ENCODE measurements around the gene PRDM8. TPM values are rescaled to one million over a fixed set of nuclear protein-coding genes. Genes with fewer than 3 reads are reported as not detected.

PRDM8 gene
- total and polyA plus RNA-seq, 5 donors = 0.63 to 1.3 (median 0.75) TPM

GRCh38 chr4:80184053-80184824, 13.1 kb upstream of the PRDM8 start:
- under 1% methylated on average over 46 of the region's 46 CpGs for WGBS
- H3K27ac ChIP-seq (ENCODE audit: low read length) = no peak overlapping the region
- DNase-seq (peak; percentile 89 to 96 (median 95)), ATAC-seq (peak; percentile 97 to 98)
- intact Hi-C loops (cut with DNase I) = loop anchor here in 1 of 4 donors (10.0 kb wide), 2 partner anchors 109 to 1229 kb away; partner anchors contain the start of gene ANTXR2
- no peaks in the 10 kb centered on the region for H3K9me3 ChIP-seq (ENCODE audit: control insufficient read depth, low read length)
- no peaks in the 10 kb centered on the region for H3K27me3 ChIP-seq (ENCODE audit: control insufficient read depth, insufficient read depth)
- H3K4me1 ChIP-seq (ENCODE audit: control insufficient read depth, insufficient read depth, low read length) = peaks cover 3% of the 10 kb centered on the region
- peak overlapping the region; percentile 49 for H3K4me3 ChIP-seq (ENCODE audit: low read length)

- Histone ChIP-seq H3K4me1 (ENCODE audit: control insufficient read depth, insufficient read depth, low read length) (peaks cover 3% of the 10 kb centered on the region), H3K4me3 (ENCODE audit: low read length) (peak overlapping the region; percentile 49), H3K9me3 (ENCODE audit: control insufficient read depth, low read length) (no peaks in the 10 kb centered on the region), H3K27me3 (ENCODE audit: control insufficient read depth, insufficient read depth) (no peaks in the 10 kb centered on the region), H3K27ac (ENCODE audit: low read length) (no peak overlapping the region)
- 4% methylated on average over 42 of the region's 42 CpGs for WGBS
- no peak for ATAC-seq
- peak in 2 of 3 donors; percentile 64 for DNase-seq
- intact Hi-C loops (cut with DNase I) = loop anchor here in 1 of 4 donors (10.0 kb wide), 2 partner anchors 110 to 1230 kb away; partner anchors contain the start of gene ANTXR2
These were observed 12.2 kb upstream of the PRDM8 start for GRCh38 chr4:80184825-80185756.

- Histone ChIP-seq H3K27me3 (ENCODE audit: control insufficient read depth, insufficient read depth) (no peaks in the 10 kb centered on the region), H3K4me1 (ENCODE audit: control insufficient read depth, insufficient read depth, low read length) (peaks cover 3% of the 10 kb centered on the region), H3K9me3 (ENCODE audit: control insufficient read depth, low read length) (no peaks in the 10 kb centered on the region), H3K4me3 (ENCODE audit: low read length) (peak overlapping the region; percentile 49), H3K27ac (ENCODE audit: low read length) (no peak overlapping the region)
- ATAC-seq (no peak), DNase-seq (peak in 2 of 3 donors; percentile 43 to 55)
- whole genome bisulfite sequencing = 11% methylated on average over 23 of the region's 23 CpGs
- intact Hi-C loops (cut with DNase I) = loop anchor here in 1 of 4 donors (10.0 kb wide), 2 partner anchors 111 to 1231 kb away; partner anchors contain the start of gene ANTXR2
These were observed 11.3 kb upstream of the PRDM8 start for GRCh38 chr4:80185787-80186548.

- intact Hi-C loops (cut with DNase I) = loop anchor here in 1 of 4 donors (10.0 kb wide), 2 partner anchors 112 to 1232 kb away; partner anchors contain the start of gene ANTXR2
- WGBS = 62% methylated on average over 5 of the region's 5 CpGs
- peaks cover 3% of the 10 kb centered on the region for H3K4me1 ChIP-seq (ENCODE audit: control insufficient read depth, insufficient read depth, low read length)
- no peaks in the 10 kb centered on the region for H3K9me3 ChIP-seq (ENCODE audit: control insufficient read depth, low read length)
- DNase-seq (no peak), ATAC-seq (no peak)
- no peak overlapping the region for H3K4me3 ChIP-seq (ENCODE audit: low read length)
- H3K27ac ChIP-seq (ENCODE audit: low read length) = no peak overlapping the region
- H3K27me3 ChIP-seq (ENCODE audit: control insufficient read depth, insufficient read depth) = no peaks in the 10 kb centered on the region
These were observed 10.6 kb upstream of the PRDM8 start for GRCh38 chr4:80186676-80187075.

- H3K4me3 ChIP-seq (ENCODE audit: low read length) = no peak overlapping the region
- peaks cover 3% of the 10 kb centered on the region for H3K4me1 ChIP-seq (ENCODE audit: control insufficient read depth, insufficient read depth, low read length)
- ATAC-seq (no peak), DNase-seq (no peak)
- peaks cover 5% of the 10 kb centered on the region for H3K27me3 ChIP-seq (ENCODE audit: control insufficient read depth, insufficient read depth)
- WGBS = 75% methylated on average over 4 of the region's 4 CpGs
- no peaks in the 10 kb centered on the region for H3K9me3 ChIP-seq (ENCODE audit: control insufficient read depth, low read length)
- intact Hi-C loops (cut with DNase I) = loop anchor here in 1 of 4 donors (10.0 kb wide), 2 partner anchors 113 to 1233 kb away; partner anchors contain the start of gene ANTXR2
- no peak overlapping the region for H3K27ac ChIP-seq (ENCODE audit: low read length)
These were observed 9.6 kb upstream of the PRDM8 start for GRCh38 chr4:80187677-80188076.

- Histone ChIP-seq H3K27ac (ENCODE audit: low read length) (no peak overlapping the region), H3K27me3 (ENCODE audit: control insufficient read depth, insufficient read depth) (peaks cover 5% of the 10 kb centered on the region), H3K4me1 (ENCODE audit: control insufficient read depth, insufficient read depth, low read length) (peaks cover 3% of the 10 kb centered on the region), H3K9me3 (ENCODE audit: control insufficient read depth, low read length) (no peaks in the 10 kb centered on the region), H3K4me3 (ENCODE audit: low read length) (no peak overlapping the region)
- DNase-seq = no peak
- intact Hi-C loops (cut with DNase I) = loop anchor here in 1 of 4 donors (10.0 kb wide), 2 partner anchors 114 to 1234 kb away; partner anchors contain the start of gene ANTXR2
- WGBS = 65% methylated on average over 11 of the region's 11 CpGs
- no peak for ATAC-seq
These were observed 8.9 kb upstream of the PRDM8 start for GRCh38 chr4:80188457-80188800.

GRCh38 chr4:80188801-80189458, 8.4 kb upstream of the PRDM8 start:
- Histone ChIP-seq H3K4me1 (ENCODE audit: control insufficient read depth, insufficient read depth, low read length) (peaks cover 3% of the 10 kb centered on the region), H3K9me3 (ENCODE audit: control insufficient read depth, low read length) (no peaks in the 10 kb centered on the region), H3K27me3 (ENCODE audit: control insufficient read depth, insufficient read depth) (peaks cover 5% of the 10 kb centered on the region), H3K4me3 (ENCODE audit: low read length) (no peak overlapping the region), H3K27ac (ENCODE audit: low read length) (no peak overlapping the region)
- intact Hi-C loops (cut with DNase I) = loop anchor here in 1 of 4 donors (10.0 kb wide), 2 partner anchors 114 to 1234 kb away; partner anchors contain the start of gene ANTXR2
- WGBS = 40% methylated on average over 43 of the region's 43 CpGs
- no peak for ATAC-seq
- DNase-seq = peak in 1 of 3 donors; percentile 51

- intact Hi-C loops (cut with DNase I) = loop anchor here in 1 of 4 donors (10.0 kb wide), 2 partner anchors 115 to 1235 kb away; partner anchors contain the start of gene ANTXR2
- H3K27me3 ChIP-seq (ENCODE audit: control insufficient read depth, insufficient read depth) = peaks cover 5% of the 10 kb centered on the region
- 35% methylated on average over 3 of the region's 3 CpGs for WGBS
These were observed 7.7 kb upstream of the PRDM8 start for GRCh38 chr4:80189581-80189955.

GRCh38 chr4:80189956-80190677, 7.2 kb upstream of the PRDM8 start:
- WGBS = 32% methylated on average over 36 of the region's 36 CpGs

More at GRCh38 chr4:80189581-80189955, 7.7 kb upstream of the PRDM8 start:
- no peak for DNase-seq
- peaks cover 3% of the 10 kb centered on the region for H3K4me1 ChIP-seq (ENCODE audit: control insufficient read depth, insufficient read depth, low read length)
- ATAC-seq = no peak
- H3K4me3 ChIP-seq (ENCODE audit: low read length) = no peak overlapping the region
- H3K27ac ChIP-seq (ENCODE audit: low read length) = no peak overlapping the region
- H3K9me3 ChIP-seq (ENCODE audit: control insufficient read depth, low read length) = no peaks in the 10 kb centered on the region

More at GRCh38 chr4:80189956-80190677, 7.2 kb upstream of the PRDM8 start:
- intact Hi-C loops (cut with DNase I) = loop anchor here in 1 of 4 donors (10.0 kb wide), 2 partner anchors 115 to 1235 kb away; partner anchors contain the start of gene ANTXR2
- Histone ChIP-seq H3K4me3 (ENCODE audit: low read length) (no peak overlapping the region), H3K9me3 (ENCODE audit: control insufficient read depth, low read length) (no peaks in the 10 kb centered on the region), H3K27me3 (ENCODE audit: control insufficient read depth, insufficient read depth) (peaks cover 5% of the 10 kb centered on the region), H3K4me1 (ENCODE audit: control insufficient read depth, insufficient read depth, low read length) (peaks cover 3% of the 10 kb centered on the region), H3K27ac (ENCODE audit: low read length) (no peak overlapping the region)
- ATAC-seq (peak; percentile 44 to 58), DNase-seq (peak; percentile 27 to 72 (median 63))

Measured in right cardiac atrium (tissue), 5 donors.